Measurements from ENCODE around the gene KANSL1.
"Not testable (repeated sequence)": the region's sequence is repeated elsewhere in the genome, so short reads cannot be mapped to it uniquely, and the experiment has no call there.

The KANSL1 gene

GRCh38 chr17:46013502-46014165 is 179.6 kb downstream of the KANSL1 start:
- Histone ChIP-seq H3K9me3 (replicated peaks in 1 of 11) (no peaks in the 10 kb centered on the region), H3K36me3 (no peaks in the 10 kb centered on the region), H3K27me3 (no peaks in the 10 kb centered on the region), H3K4me3 (no peak overlapping the region), H4K20me1 (no peaks in the 10 kb centered on the region; a peak in 1 of 22 replicates), H3K4me1 (peaks cover 0 to 28% (median 7%) of the 10 kb centered on the region in 10 experiments; a peak in 8 of 20 replicates), H3K27ac (no peak overlapping the region), H3K4me2 (no peak overlapping the region), H3K9ac (no peak overlapping the region)
- no peak for TF ChIP-seq Cebpa-rat (IDR thresholded peaks at IDR 0.05)

GRCh38 chr17:46013127-46013501 is 180.1 kb downstream of the KANSL1 start:
- Histone ChIP-seq H3K4me3 (no peak overlapping the region), H3K9ac (no peak overlapping the region), H3K27ac (no peak overlapping the region), H4K20me1 (no peaks in the 10 kb centered on the region; a peak in 1 of 22 replicates), H3K27me3 (no peaks in the 10 kb centered on the region), H3K4me2 (no peak overlapping the region), H3K9me3 (replicated peaks in 1 of 11) (no peaks in the 10 kb centered on the region), H3K4me1 (peaks cover 0 to 29% (median 7%) of the 10 kb centered on the region in 10 experiments; a peak in 9 of 20 replicates), H3K36me3 (no peaks in the 10 kb centered on the region)
- no peak for TF ChIP-seq Cebpa-rat (IDR thresholded peaks at IDR 0.05)

GRCh38 chr17:46012506-46013079 is 180.6 kb downstream of the KANSL1 start:
- Histone ChIP-seq H3K27me3 (no peaks in the 10 kb centered on the region), H3K4me3 (no peak overlapping the region), H3K36me3 (no peaks in the 10 kb centered on the region), H3K4me2 (no peak overlapping the region), H3K27ac (no peak overlapping the region), H3K4me1 (peaks cover 0 to 34% (median 8%) of the 10 kb centered on the region in 10 experiments; a peak in 9 of 20 replicates), H4K20me1 (no peaks in the 10 kb centered on the region; a peak in 1 of 22 replicates), H3K9ac (no peak overlapping the region), H3K9me3 (replicated peaks in 1 of 11) (no peaks in the 10 kb centered on the region)
- TF ChIP-seq Cebpa-rat (IDR thresholded peaks at IDR 0.05), result no peak

GRCh38 chr17:46011711-46012505 is 181.3 kb downstream of the KANSL1 start:
- Histone ChIP-seq H3K4me2 (peak overlapping the region in 1 of 11 experiments; percentile 5; a peak in 1 of 22 replicates), H3K36me3 (no peaks in the 10 kb centered on the region), H3K4me1 (peaks cover 0 to 40% (median 8%) of the 10 kb centered on the region in 10 experiments; a peak in 9 of 20 replicates), H3K9ac (no peak overlapping the region), H3K27me3 (no peaks in the 10 kb centered on the region), H3K9me3 (replicated peaks in 1 of 11) (no peaks in the 10 kb centered on the region), H4K20me1 (no peaks in the 10 kb centered on the region; a peak in 1 of 22 replicates), H3K4me3 (no peak overlapping the region), H3K27ac (no peak overlapping the region)
- TF ChIP-seq Cebpa-rat (IDR thresholded peaks at IDR 0.05), result no peak

GRCh38 chr17:46010597-46011186 is 182.5 kb downstream of the KANSL1 start:
- H4K20me1 ChIP-seq, result no peaks in the 10 kb centered on the region
- H3K27me3 ChIP-seq, result no peaks in the 10 kb centered on the region
- H3K27ac ChIP-seq, result no peak overlapping the region
- TF ChIP-seq Cebpa-rat (IDR thresholded peaks at IDR 0.05), result no peak
- H3K9me3 ChIP-seq (replicated peaks in 1 of 11), result no peaks in the 10 kb centered on the region
- no peak overlapping the region for H3K4me2 ChIP-seq
- no peaks in the 10 kb centered on the region for H3K36me3 ChIP-seq
- H3K4me3 ChIP-seq, result no peak overlapping the region
- H3K4me1 ChIP-seq, result peaks cover 0 to 40% (median 8%) of the 10 kb centered on the region in 10 experiments; a peak in 9 of 20 replicates
- no peak overlapping the region for H3K9ac ChIP-seq

GRCh38 chr17:46009681-46010596 is 183.3 kb downstream of the KANSL1 start:
- TF ChIP-seq Cebpa-rat (IDR thresholded peaks at IDR 0.05), result no peak
- H3K4me2 ChIP-seq, result peak overlapping the region in 4 of 11 experiments; percentile 1 to 26 (median 14); a peak in 3 of 22 replicates
- no peaks in the 10 kb centered on the region for H4K20me1 ChIP-seq
- no peak overlapping the region for H3K4me3 ChIP-seq
- H3K27me3 ChIP-seq, result no peaks in the 10 kb centered on the region
- H3K36me3 ChIP-seq, result no peaks in the 10 kb centered on the region
- no peak overlapping the region for H3K27ac ChIP-seq
- no peaks in the 10 kb centered on the region for H3K9me3 ChIP-seq (replicated peaks in 1 of 11)
- H3K9ac ChIP-seq, result no peak overlapping the region
- peaks cover 0 to 40% (median 8%) of the 10 kb centered on the region in 10 experiments; a peak in 9 of 20 replicates for H3K4me1 ChIP-seq

GRCh38 chr17:46008591-46008990 is 184.6 kb downstream of the KANSL1 start:
- H4K20me1 ChIP-seq, result no peaks in the 10 kb centered on the region
- H3K27me3 ChIP-seq, result no peaks in the 10 kb centered on the region
- H3K27ac ChIP-seq, result no peak overlapping the region
- H3K4me3 ChIP-seq, result no peak overlapping the region
- peaks cover 0 to 40% (median 8%) of the 10 kb centered on the region in 10 experiments; a peak in 9 of 20 replicates for H3K4me1 ChIP-seq
- no peak overlapping the region for H3K4me2 ChIP-seq
- no peak for TF ChIP-seq Cebpa-rat (IDR thresholded peaks at IDR 0.05)
- no peaks in the 10 kb centered on the region for H3K9me3 ChIP-seq (replicated peaks in 1 of 11)
- H3K9ac ChIP-seq, result no peak overlapping the region
- H3K36me3 ChIP-seq, result no peaks in the 10 kb centered on the region

- H4K20me1 ChIP-seq, result no peaks in the 10 kb centered on the region
- H3K4me3 ChIP-seq, result no peak overlapping the region
- no peak overlapping the region for H3K9ac ChIP-seq
- peak overlapping the region in 4 of 11 experiments; percentile 0 to 35 (median 22); a peak in 5 of 22 replicates for H3K4me2 ChIP-seq
- no peak overlapping the region for H3K27ac ChIP-seq
- H3K36me3 ChIP-seq, result no peaks in the 10 kb centered on the region
- H3K4me1 ChIP-seq, result peaks cover 0 to 33% (median 8%) of the 10 kb centered on the region in 10 experiments; a peak in 9 of 20 replicates
- TF ChIP-seq Cebpa-rat (IDR thresholded peaks at IDR 0.05), result no peak
- H3K9me3 ChIP-seq (replicated peaks in 1 of 11), result no peaks in the 10 kb centered on the region
- no peaks in the 10 kb centered on the region for H3K27me3 ChIP-seq
Measured at GRCh38 chr17:46007461-46007965, 185.7 kb downstream of the KANSL1 start.

- not testable (repeated sequence) for H4K20me1 ChIP-seq; H3K27ac ChIP-seq; H3K36me3 ChIP-seq; H3K27me3 ChIP-seq; H3K9me3 ChIP-seq (replicated peaks in 1 of 11); H3K4me2 ChIP-seq; H3K9ac ChIP-seq; H3K4me3 ChIP-seq
- H3K4me1 ChIP-seq, result peaks cover 0 to 28% (median 8%) of the 10 kb centered on the region in 10 experiments; a peak in 9 of 20 replicates
Measured at GRCh38 chr17:46006082-46006481, 187.1 kb downstream of the KANSL1 start.
